H1 (cell line): ENCODE measurements around the gene PRIMPOL. TPM values are rescaled to one million over a fixed set of nuclear protein-coding genes. Genes with fewer than 3 reads are reported as not detected.

Experiments used
- BACH1 ChIP-seq: IDR thresholded peaks from 2 replicates; pipeline ENCODE4 v1.6.1; 2012; ENCODE audit warnings: low read length, improper control_type of control experiment
- CTCF ChIP-seq, 3 experiments: IDR thresholded peaks; 1 replicate in 2 of 3; 2 replicates in 1 of 3; pipeline versions ENCODE4 v1.5.1 to v1.6.1; 2011; ENCODE audit warnings: low read length in 3 of 3, mild to moderate bottlenecking in 3 of 3, inconsistent platforms in 2 of 3, low read depth in 1 of 3, moderate library complexity in 1 of 3; ENCODE audit not compliant: insufficient read depth in 1 of 3; ENCODE audit errors: control extremely low read depth in 1 of 3
- FOSL1 ChIP-seq: IDR thresholded peaks from 2 replicates; pipeline ENCODE4 v1.6.1; 2011; ENCODE audit warnings: mild to moderate bottlenecking, low read depth, low read length, moderate library complexity; ENCODE audit not compliant: insufficient read depth
- JUN ChIP-seq: IDR thresholded peaks from 2 replicates; pipeline ENCODE4 v1.6.1; 2011; ENCODE audit warnings: low read depth, mild to moderate bottlenecking, improper control_type of control experiment, low read length
- KDM1A ChIP-seq: fragments of 200-600, 300-600 bp; sonication (generic); IDR thresholded peaks from 2 replicates; pipeline ENCODE4 v1.7.1; 2016; ENCODE audit warnings: mild to moderate bottlenecking, low read length, borderline replicate concordance
- NANOG ChIP-seq: IDR thresholded peaks from 2 replicates; pipeline ENCODE4 v1.6.1; 2011; ENCODE audit warnings: low read length, low read depth, mild to moderate bottlenecking, inconsistent platforms; ENCODE audit not compliant: insufficient read depth, poor library complexity, severe bottlenecking
- POLR2A ChIP-seq, 2 experiments: IDR thresholded peaks; 1 replicate in 1 of 2; 2 replicates in 1 of 2; pipeline ENCODE4 v1.6.1; 2011; ENCODE audit warnings: low read depth in 2 of 2, low read length in 2 of 2, mild to moderate bottlenecking in 2 of 2; ENCODE audit errors: control extremely low read depth in 1 of 2
- RFX5 ChIP-seq: IDR thresholded peaks from 2 replicates; pipeline ENCODE4 v1.6.1; 2011; ENCODE audit warnings: low read depth, low read length, improper control_type of control experiment, borderline replicate concordance
- TBP ChIP-seq: IDR thresholded peaks from 2 replicates; pipeline ENCODE4 v1.6.1; 2011; ENCODE audit warnings: low read depth, low read length, improper control_type of control experiment
- polyA plus RNA-seq, 7 experiments: library from polyadenylated mRNA; depleted of rRNA in 3 of 7; stranded (reverse) in 5 of 7; unstranded in 2 of 7; fragments of >200 nt in 5 of 7; fragments of 200-250 nt in 2 of 7; gene quantifications; 1 replicate in 5 of 7; 2 replicates in 1 of 7; 4 replicates in 1 of 7; pipeline versions ENCODE4 v1.2.1 to v1.2.3, GENCODE V29; 2011 to 2013; ENCODE audit warnings: missing spikeins in 2 of 7, mixed read lengths in 2 of 7
- total RNA-seq: library from RNA; stranded (reverse); fragmentation: NEBNext Ultra II Directional; extraction: Animal tissue kit (Norgen Biotek cat#: 25700); gene quantifications from 2 replicates; pipeline ENCODE4 v1.2.1, GENCODE V29; 2021

Gene PRIMPOL
- total and polyA plus RNA-seq, 2 of the 8 experiments (the other 6 are each of a cell fraction or from before 2014, with no cell fraction given): 4.4 to 6.7 TPM

DNA sequence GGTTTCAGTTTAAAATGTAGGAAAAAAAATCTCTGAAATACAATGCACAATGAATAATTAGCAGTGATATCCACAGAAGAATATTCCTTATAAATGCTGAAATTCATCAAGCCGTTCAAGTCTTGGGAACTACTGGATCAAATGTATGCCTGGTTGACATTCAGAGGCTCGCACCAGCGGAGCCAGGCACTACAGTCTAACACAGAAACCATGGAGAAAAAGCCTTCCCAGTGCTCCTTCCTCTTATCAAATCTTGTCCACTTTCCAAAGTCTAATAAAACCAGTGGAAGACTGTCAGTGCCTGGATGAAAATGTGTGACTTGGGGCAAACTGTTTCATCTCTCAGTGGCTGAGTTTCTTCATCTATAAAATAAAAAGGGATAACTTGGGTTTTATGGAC, 48.4 kb downstream of the PRIMPOL start (continued):
- TF ChIP-seq FOSL1 (no peak), RFX5 (no peak), TBP (no peak), KDM1A (no peak), NANOG (no peak), CTCF (IDR thresholded peaks at IDR 0.05; ENCODE audit: control extremely low read depth in 1 of 3, insufficient read depth in 1 of 3, low read depth in 1 of 3, low read length in 3 of 3) (no peak), BACH1 (no peak), JUN (no peak), POLR2A (IDR thresholded peaks at IDR 0.05; ENCODE audit: control extremely low read depth in 1 of 2, low read depth in 2 of 2, low read length in 2 of 2) (no peak)
